Kidney tubule cell (primary cell): Measurements from ENCODE around the gene PRDM12.
A peak's percentile ranks its signal among the peaks of the same experiment; 100 is the strongest.

Experiments used
- DNase-seq: peaks from one replicate; pipeline ENCODE4 v3.0.0-alpha.2; 2018; ENCODE audit warnings: low spot score

Gene PRDM12

DNA sequence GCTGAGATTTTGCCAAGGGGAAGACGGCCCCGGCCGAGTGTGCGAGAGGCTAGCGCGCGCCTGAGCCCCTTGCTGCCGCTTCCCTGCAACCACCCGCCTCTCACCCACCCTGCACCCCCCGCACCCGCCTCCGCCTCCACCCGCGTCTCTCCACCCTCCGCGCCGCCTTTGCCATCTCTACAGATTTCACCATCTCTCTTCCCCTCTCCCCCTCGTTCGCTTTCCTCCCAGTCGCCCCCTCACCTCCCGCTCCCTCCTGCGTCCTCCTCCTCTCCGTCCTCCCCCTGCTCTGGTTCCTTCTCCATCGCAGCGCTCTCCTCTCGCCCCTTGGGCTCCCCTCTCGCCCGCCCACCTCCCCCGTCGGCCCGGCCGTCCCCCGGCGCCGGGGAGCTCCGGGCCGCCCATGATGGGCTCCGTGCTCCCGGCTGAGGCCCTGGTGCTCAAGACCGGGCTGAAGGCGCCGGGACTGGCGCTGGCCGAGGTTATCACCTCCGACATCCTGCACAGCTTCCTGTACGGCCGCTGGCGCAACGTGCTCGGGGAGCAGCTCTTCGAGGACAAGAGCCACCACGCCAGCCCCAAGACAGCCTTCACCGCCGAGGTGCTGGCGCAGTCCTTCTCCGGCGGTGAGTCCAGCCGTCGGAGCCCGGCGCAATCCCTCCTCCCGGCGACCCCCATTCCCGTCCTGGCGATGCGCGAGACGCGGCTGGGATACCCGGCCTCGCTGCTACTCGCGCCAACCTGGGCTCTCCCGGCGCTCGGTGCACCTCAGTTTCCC is at the start of gene PRDM12:
Gene PRDM12, plus strand, starts transcription at position 344 of the 778 bp plus-strand sequence. Its CDS starts 60 bp downstream, at position 404.
- peak; percentile 17 for DNase-seq

DNA sequence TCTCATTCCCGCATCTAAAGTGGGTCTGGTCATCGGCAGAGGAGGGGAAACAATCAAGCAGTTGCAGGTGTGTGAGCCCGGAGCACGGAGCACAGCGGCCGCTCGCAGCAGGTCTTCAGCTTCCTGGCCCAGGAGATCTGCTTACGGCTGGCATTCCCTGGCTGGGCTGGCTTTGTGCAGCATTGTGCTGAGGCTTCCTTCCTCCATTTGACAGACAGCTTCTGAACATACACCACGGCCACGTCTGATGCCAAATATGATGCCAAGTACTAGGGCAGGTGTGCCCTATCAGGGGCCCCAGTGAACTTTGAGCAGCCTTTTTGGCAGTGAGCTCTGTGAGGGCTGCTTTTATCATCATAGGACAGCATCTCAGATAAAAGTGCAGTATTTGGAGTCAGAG is 47.9 kb upstream of the PRDM12 start:
- DNase-seq, result no peak

GRCh38 chr9:130623466-130623865 is 40.9 kb upstream of the PRDM12 start:
- DNase-seq, result no peak

DNA sequence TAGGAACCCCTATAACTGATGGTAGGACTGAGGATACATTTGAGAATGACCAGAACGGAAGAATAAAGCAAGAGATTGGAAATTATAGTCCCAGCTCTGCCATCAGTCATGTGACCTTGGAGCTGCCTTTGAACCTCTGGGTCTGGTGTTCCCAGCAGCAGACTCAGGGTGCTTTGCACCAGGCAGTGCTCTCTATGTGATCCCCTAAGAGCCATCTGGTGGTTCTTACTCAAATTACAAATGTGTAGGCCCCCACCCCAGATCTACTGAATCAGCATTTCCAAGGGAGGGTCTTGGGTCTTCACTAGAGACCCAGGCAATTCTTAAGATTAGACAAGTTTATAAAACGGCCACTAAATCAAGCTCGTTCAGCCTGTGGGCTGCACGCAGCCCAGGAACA is 40.2 kb upstream of the PRDM12 start:
- DNase-seq, result no peak

GRCh38 chr9:130626249-130626996 is 38.0 kb upstream of the PRDM12 start:
- no peak for DNase-seq

GRCh38 chr9:130627051-130627450 is 37.3 kb upstream of the PRDM12 start:
- DNase-seq, result no peak

DNA sequence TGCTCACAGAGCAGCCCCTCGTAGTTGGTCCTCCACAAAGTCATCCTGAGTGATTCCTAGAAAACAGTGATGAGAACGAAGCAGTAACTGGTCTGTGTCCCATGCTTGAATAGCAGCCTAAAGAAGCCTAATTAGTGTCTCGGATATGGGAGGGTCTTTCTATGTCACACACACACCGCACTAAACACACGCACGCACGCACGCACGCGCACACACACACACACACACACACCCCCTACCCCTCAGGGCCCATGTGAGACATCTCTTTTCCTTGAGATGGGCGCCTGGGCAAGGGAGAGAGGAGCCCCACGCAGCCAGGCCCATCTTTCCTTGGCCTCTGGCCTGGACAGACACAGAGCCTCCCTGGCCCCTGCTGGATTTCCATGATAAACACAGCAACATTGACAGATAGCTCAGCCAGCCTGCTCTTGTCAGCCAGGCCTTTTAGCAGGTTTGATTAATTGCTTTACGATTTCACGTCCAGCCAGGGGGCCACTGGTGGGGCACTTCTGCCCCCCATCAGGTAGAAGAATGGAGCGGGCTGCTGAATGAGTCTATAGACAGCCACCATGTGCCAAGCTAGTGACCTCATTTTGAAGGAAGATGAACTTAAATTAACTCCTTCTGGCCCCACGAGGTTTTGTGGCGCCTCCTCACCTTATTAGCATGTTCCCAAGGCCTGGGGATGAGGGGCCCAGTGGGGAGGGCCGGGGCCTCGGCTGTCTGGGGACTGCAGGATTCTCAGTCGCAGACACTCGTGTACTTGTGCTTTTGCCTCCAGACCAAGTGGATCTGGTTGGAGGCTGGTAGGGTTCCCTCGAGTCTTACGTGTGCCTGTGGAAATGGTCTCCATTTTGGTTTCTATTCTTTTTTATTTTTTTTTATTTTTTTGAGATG is 36.2 kb upstream of the PRDM12 start:
- no peak for DNase-seq

DNA sequence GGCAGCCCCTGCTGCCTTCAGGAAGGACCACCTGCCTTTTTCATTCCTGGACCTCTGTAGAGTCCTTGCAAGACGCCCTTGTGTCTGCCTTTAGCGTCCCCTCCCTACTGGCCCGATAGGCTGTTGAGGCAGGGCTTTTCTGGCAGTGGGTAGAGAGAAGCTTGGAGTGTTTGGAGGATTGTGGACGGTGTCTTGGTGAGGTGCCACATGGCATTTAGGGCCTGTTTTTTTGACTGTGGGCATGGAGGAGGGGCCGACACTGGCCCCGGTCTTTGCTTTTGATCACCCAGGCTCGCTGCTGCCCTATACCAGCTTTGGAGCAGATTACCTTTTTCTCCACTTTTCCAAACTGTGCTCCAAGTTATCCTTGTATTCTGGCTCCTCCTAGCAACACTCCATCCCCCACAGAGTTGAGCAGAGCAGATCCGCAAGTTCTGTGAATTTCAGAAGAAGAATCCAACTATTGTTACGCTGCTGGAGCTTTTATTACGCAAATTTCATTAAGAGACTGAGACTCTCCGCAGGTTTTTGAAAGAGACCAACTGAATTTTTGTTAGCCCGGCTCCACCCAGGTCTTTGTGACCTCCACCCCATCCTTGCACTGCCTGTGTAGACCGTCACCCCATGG is 34.8 kb upstream of the PRDM12 start:
- DNase-seq, result no peak

DNA sequence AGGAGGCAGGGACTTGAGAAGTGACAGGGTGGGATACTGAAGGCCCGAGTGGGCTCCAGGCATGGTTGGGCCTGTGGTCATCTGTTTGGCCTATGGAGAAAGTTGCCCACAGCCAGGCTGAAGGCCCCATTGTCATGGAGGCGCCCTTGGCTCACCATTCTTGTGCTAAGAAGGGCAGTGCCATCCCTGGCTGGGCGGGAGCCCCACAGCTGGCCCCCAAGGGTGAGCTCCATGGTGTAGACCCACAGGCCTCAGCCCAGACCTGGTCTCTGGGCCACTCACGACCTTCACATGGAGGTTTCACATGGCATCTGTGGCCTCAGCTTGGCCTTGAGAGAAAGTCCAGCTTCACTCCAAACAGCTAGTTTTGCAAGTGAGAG is 34.3 kb upstream of the PRDM12 start:
- no peak for DNase-seq

DNA sequence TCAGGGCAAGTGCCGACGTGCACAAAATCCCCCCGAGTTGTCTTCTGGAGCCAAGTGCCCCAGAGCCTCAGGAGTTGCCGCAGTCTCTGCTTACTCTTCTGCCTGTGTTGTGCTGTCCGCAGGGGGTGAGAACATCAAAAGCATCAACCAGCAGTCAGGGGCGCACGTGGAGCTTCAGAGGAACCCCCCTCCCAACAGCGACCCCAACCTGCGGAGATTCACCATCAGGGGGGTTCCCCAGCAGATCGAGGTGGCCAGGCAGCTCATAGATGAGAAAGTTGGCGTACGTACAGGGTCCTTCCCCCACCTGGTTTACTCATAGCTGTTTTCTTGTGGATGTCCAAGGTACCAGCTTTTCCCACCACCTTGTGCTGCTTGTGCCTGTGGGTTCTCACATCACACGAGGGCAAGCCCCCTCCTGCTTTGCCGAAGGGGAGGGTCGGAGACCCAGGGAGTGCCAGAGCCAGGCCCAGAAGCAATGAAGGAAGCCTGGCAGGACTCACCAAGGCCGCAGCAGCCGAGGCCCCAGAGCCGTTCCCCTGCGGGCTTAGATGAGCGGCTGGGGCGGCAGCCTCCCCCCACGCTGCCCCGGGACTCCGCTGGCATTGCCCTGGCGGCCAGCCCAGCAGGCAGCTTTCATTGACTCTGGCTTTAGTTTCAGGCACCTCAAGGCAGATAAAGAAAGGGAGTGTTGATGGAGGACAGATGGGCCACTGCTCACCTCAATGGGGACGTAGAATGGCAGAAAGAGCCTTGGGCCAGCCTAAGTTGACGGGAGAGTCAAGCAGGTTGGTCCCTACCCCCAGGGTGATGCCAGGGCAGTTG is 33.7 kb upstream of the PRDM12 start:
- DNase-seq, result no peak

GRCh38 chr9:130631331-130632080 is 32.9 kb upstream of the PRDM12 start:
- DNase-seq, result no peak

GRCh38 chr9:130632081-130632710 is 32.2 kb upstream of the PRDM12 start:
- no peak for DNase-seq

GRCh38 chr9:130632841-130633240 is 31.6 kb upstream of the PRDM12 start:
- DNase-seq, result no peak

DNA sequence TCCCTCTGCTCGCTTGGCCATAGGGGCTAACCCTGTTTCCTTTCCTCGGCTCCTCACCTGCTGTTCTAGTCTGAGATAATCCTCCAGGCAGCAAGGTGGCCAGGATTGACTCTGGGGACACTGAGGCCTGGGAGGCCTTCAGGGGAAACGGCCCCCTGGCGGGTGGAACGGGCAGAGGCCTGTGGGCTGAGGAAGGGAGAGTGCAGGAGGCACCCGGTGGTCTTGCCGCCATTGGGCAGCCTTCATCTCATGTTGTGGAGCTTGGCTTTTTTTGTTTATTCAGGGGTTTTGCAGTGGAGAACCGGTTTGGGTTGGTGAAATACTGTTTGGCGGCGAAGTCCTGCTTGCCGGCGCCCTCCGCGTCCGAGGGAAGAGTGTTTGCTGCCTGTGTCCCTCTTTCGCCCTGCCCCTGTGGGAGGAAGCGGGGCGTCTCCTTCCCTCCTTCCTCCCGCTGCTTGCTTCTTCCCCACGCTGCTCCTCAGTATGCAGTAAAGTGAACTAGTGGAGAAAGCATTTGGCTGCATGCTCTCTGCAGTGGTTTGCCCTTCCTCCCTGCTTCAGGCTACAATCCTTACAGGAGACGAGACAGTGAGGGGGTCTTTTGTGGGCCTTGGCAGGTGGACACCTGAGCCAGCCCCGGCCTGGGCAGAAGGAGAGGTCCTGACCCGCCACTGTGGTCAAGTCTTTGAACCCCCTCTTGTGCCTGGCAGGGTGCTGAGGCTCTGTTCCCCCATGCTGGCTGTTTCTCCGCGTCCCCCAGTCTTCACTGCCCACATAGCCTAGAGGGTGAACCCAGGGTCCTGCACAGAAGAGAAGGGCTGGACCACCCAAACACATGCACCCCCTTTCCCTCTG is 30.8 kb upstream of the PRDM12 start:
- DNase-seq, result no peak

DNA sequence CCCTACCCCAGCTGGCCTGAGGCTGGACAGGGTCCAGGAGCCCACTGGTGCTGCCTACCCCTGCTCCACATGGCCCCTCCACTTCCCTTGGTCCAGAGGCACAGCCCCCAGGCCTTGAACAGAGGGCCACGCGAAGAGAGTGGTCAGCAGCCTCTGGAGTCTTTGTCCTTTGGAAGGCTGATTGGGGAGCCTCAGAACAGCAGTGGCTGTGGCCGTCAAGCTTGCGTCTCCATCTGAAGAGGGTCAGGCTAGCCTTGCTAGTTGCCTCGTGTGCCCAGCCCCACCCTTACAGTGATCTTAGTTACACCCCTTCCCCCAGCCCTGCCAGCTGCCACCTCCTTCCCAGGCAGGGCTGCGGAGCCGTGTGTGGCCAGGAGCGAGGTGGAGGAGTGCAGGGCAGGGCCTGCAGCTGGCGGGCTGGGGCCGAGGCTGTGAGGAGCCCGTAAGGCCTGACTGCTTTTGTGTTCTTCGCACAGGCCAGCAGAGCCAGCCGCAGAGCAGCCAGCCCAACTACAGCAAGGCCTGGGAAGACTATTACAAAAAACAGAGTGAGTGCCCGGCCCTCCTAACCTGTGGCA is 30.1 kb upstream of the PRDM12 start:
- DNase-seq, result no peak

DNA sequence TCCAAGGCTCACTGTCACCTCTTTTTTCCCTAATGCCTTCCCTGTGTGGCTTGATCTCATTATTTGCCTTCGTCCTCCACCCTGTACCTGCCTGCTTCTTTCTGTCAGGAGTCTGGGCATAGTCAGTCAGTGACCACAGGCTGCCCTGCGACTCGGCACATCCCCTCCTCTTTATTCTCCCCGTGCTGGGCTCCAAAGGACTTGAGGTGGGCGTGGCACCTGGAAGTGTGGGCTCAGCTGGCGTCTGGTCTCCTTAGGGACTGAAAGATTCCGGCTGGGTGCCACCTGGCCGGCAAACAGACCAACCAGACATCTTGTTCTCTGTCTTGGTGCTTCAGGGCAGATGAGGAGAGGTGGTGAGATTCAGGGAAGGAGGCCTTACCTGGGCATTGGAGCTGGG is 29.6 kb upstream of the PRDM12 start:
- DNase-seq, result no peak

DNA sequence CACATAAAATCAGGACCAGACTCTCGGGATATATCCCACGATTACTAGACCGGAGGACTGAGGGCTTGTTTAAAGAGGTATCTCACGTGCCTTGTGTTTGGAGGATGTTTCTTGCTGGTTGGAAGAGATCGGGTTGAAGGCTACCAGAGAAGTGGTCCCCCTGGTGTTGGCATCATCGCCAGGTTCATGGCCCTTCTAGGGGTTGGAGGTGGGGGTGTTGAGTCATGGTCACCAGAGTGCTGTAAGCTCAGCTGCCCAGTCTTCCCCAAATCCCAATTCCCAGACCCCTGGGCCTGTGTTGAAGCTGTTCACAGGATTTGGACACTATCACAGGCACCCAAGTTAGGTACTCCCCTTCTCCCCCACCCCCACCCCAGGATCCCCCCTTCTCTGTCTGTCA is 29.1 kb upstream of the PRDM12 start:
- DNase-seq, result no peak
